GM13977 (cell line): ENCODE results near the gene SH3RF1.
"Not testable (repeated sequence)": the region's sequence is repeated elsewhere in the genome, so short reads cannot be mapped to it uniquely, and the experiment has no call there.

ENCODE experiments used
- DNase-seq: peaks from one replicate; pipeline ENCODE4 v3.0.0; 2012; ENCODE audit warnings: low spot score
- CTCF ChIP-seq: IDR thresholded peaks from 2 replicates; pipeline ENCODE4 v1.5.1; 2012; ENCODE audit warnings: mild to moderate bottlenecking, control low read depth; ENCODE audit not compliant: insufficient read depth; ENCODE audit errors: extremely low read depth, missing control alignments
- in situ Hi-C: fragments of 300-500 bp; cut with MboI; formaldehyde crosslinking; loops from one replicate; pipeline ENCODE4 v1.12.0; 2022; ENCODE audit warnings: low sequenced_read_pairs, low pct_unique_long_range_greater_than_20kb, mixed read lengths, inconsistent platforms; ENCODE audit not compliant: unreplicated experiment

Gene SH3RF1

GRCh38 chr4:169200361-169201030 is 70.3 kb downstream of the SH3RF1 start:
- in situ Hi-C loops, result no loop called here
- no peak for TF ChIP-seq CTCF
- DNase-seq, result no peak

GRCh38 chr4:169199184-169199583 is 71.6 kb downstream of the SH3RF1 start:
- in situ Hi-C loops, result no loop called here
- DNase-seq, result no peak
- TF ChIP-seq CTCF, result no peak

- no peak for TF ChIP-seq CTCF
- in situ Hi-C loops, result no loop called here
- DNase-seq, result no peak
These were observed 72.6 kb downstream of the SH3RF1 start for GRCh38 chr4:169198167-169198566.

- DNase-seq, in situ Hi-C loops: not testable (repeated sequence)
These were observed 73.5 kb downstream of the SH3RF1 start for GRCh38 chr4:169197206-169197605.

- in situ Hi-C loops, result no loop called here
- no peak for TF ChIP-seq CTCF
These were observed 75.7 kb downstream of the SH3RF1 start for GRCh38 chr4:169195032-169195431.

GRCh38 chr4:169189968-169190367 is 80.8 kb downstream of the SH3RF1 start:
- DNase-seq, in situ Hi-C loops: not testable (repeated sequence)

More at GRCh38 chr4:169195032-169195431, 75.7 kb downstream of the SH3RF1 start:
- DNase-seq, result no peak

GRCh38 chr4:169189372-169189771 is 81.4 kb downstream of the SH3RF1 start:
- in situ Hi-C loops, result no loop called here
- DNase-seq, result no peak
- no peak for TF ChIP-seq CTCF

- no peak for TF ChIP-seq CTCF
- DNase-seq, result no peak
- in situ Hi-C loops, result no loop called here
These were observed 82.6 kb downstream of the SH3RF1 start for GRCh38 chr4:169188204-169188603.
